IPS-NIHi7 (cell line): ENCODE results near the gene QSER1.
"Not testable (repeated sequence)": the region's sequence is repeated elsewhere in the genome, so short reads cannot be mapped to it uniquely, and the experiment has no call there.

ENCODE experiments used
- DNase-seq: peaks from one replicate; pipeline ENCODE4 v3.0.0; 2012; ENCODE audit warnings: mixed read lengths; ENCODE audit errors: extremely low spot score

Gene QSER1

GRCh38 chr11:33000181-33000580, 107.6 kb downstream of the QSER1 start:
- no peak for DNase-seq

GRCh38 chr11:33001281-33001680, 108.7 kb downstream of the QSER1 start:
- DNase-seq, result no peak

- DNase-seq, result no peak
These were observed 109.3 kb downstream of the QSER1 start for GRCh38 chr11:33001751-33002542.

GRCh38 chr11:33005175-33005574, 112.6 kb downstream of the QSER1 start:
- DNase-seq, result no peak

GRCh38 chr11:33006010-33006409, 113.4 kb downstream of the QSER1 start:
- no peak for DNase-seq

GRCh38 chr11:33013755-33014154, 121.1 kb downstream of the QSER1 start:
- no peak for DNase-seq

- DNase-seq, result peak; percentile 95
These were observed 123.3 kb downstream of the QSER1 start, which contains the start of gene DEPDC7 for GRCh38 chr11:33015621-33016551. DEPDC7 (plus strand) TSS chr11:33015878; CDS start chr11:33015956, 78 bp downstream.

- DNase-seq, result no peak
These were observed 124.0 kb downstream of the QSER1 start for GRCh38 chr11:33016654-33017053.

GRCh38 chr11:33017478-33017877, 124.9 kb downstream of the QSER1 start:
- no peak for DNase-seq

- no peak for DNase-seq
These were observed 125.4 kb downstream of the QSER1 start for GRCh38 chr11:33017965-33018364.

- no peak for DNase-seq
These were observed 126.2 kb downstream of the QSER1 start for GRCh38 chr11:33018840-33019239.

GRCh38 chr11:33021501-33021900, 128.9 kb downstream of the QSER1 start:
- DNase-seq, result no peak

GRCh38 chr11:33021937-33022336, 129.3 kb downstream of the QSER1 start:
- DNase-seq, result no peak

GRCh38 chr11:33025339-33025722, 132.7 kb downstream of the QSER1 start:
- DNase-seq, result no peak

GRCh38 chr11:33027233-33027632, 134.6 kb downstream of the QSER1 start:
- DNase-seq, result no peak

- no peak for DNase-seq
These were observed 135.4 kb downstream of the QSER1 start for GRCh38 chr11:33027846-33028536.

- DNase-seq, result no peak
These were observed 135.9 kb downstream of the QSER1 start for GRCh38 chr11:33028537-33028914.

GRCh38 chr11:33029218-33029617, 136.6 kb downstream of the QSER1 start:
- not testable (repeated sequence) for DNase-seq
